K562 (cell line): ENCODE data around the gene KXD1. TPM values are rescaled to one million over a fixed set of nuclear protein-coding genes. Genes with fewer than 3 reads are reported as not detected.
"Not testable (repeated sequence)": the region's sequence is repeated elsewhere in the genome, so short reads cannot be mapped to it uniquely, and the experiment has no call there.

ENCODE experiments used
- ATAC-seq: fragments of 200-7000 bp; cut with Tn5 transposase; 3 replicates; pipeline ENCODE4 v1.9.1; 2020; ENCODE audit warnings: moderate library complexity
- BruUV-seq: library from RNA; stranded (reverse); fragments of 400-500 nt; replicated peaks from 2 replicates; lab custom pipeline; 2021; lab: Mats Ljungman, UMichigan
- CTCF ChIA-PET: fragments of 300-600 bp; formaldehyde crosslinking; extraction: SDS; loops from one replicate; lab custom pipeline; 2021; ENCODE audit warnings: low intra/inter-chr PET ratio; lab: Yijun Ruan, JAX
- POLR2A ChIA-PET: fragments of 300-600, 350-650 bp; sonication (Branson Sonifier 250); formaldehyde crosslinking; extraction: SDS; loops from one replicate; lab custom pipeline; 2021; ENCODE audit warnings: antibody characterized with exemption, inconsistent platforms; lab: Yijun Ruan, JAX
- DNase-seq, 4 experiments: peaks; one replicate each; pipeline versions ENCODE4 v3.0.0 to v3.0.0-alpha.2; 2011 to 2018; ENCODE audit warnings: low spot score in 3 of 4, mixed read lengths in 3 of 4; ENCODE audit errors: extremely low read depth in 1 of 4
- FAIRE-seq: peaks from 2 replicates; lab custom pipeline; 2011; peaks lifted over from hg19 to GRCh38; lab: Jason Lieb, UNC
- H2AFZ ChIP-seq: 2 replicates; pipeline ENCODE4 v1.6.0; 2011; ENCODE audit warnings: low read depth, low read length, control low read depth, inconsistent platforms
- H3K27ac ChIP-seq: fragments of 200-600 bp; 3 replicates; pipeline ENCODE4 v1.8.0; 2011; ENCODE audit warnings: low read depth, mild to moderate bottlenecking, control low read depth, inconsistent platforms, low read length, moderate library complexity, mixed read lengths; ENCODE audit errors: extremely low read depth
- H3K27me3 ChIP-seq, 2 experiments: fragments of 300-600 bp in 1 of 2; 2 replicates in 1 of 2; 3 replicates in 1 of 2; pipeline versions ENCODE4 v1.6.0 to v1.8.0; 2011; ENCODE audit warnings: inconsistent platforms in 2 of 2, low read length in 2 of 2, mild to moderate bottlenecking in 1 of 2, mixed read lengths in 1 of 2, moderate library complexity in 1 of 2; ENCODE audit not compliant: control insufficient read depth in 2 of 2, insufficient read depth in 2 of 2
- H3K36me3 ChIP-seq: fragments of 300-600 bp; 3 replicates; pipeline ENCODE4 v1.8.0; 2011; ENCODE audit warnings: mild to moderate bottlenecking, low read length, inconsistent platforms; ENCODE audit not compliant: control insufficient read depth, insufficient read depth
- H3K4me1 ChIP-seq, 2 experiments: fragments of 200-600 bp in 1 of 2; replicated peaks in 1 of 2; 2 replicates in 1 of 2; 3 replicates in 1 of 2; pipeline versions ENCODE4 v1.5.1 to v1.8.0; 2011; ENCODE audit warnings: inconsistent platforms in 2 of 2, low read length in 2 of 2, mild to moderate bottlenecking in 1 of 2, mixed read lengths in 1 of 2, moderate library complexity in 1 of 2; ENCODE audit not compliant: control insufficient read depth in 2 of 2, insufficient read depth in 2 of 2
- H3K4me2 ChIP-seq: 2 replicates; pipeline ENCODE4 v1.6.1; 2011; ENCODE audit warnings: low read length, control low read depth, inconsistent platforms, mixed read lengths; ENCODE audit not compliant: insufficient read depth
- H3K4me3 ChIP-seq: fragments of 200-600 bp; sonication (generic), shearing (Covaris generic); 2 replicates; pipeline ENCODE4 v1.5.1; 2016; ENCODE audit warnings: control low read depth, inconsistent platforms
- H3K79me2 ChIP-seq: fragments of 200-600 bp; 3 replicates; pipeline ENCODE4 v1.8.0; 2011; ENCODE audit warnings: low read length, inconsistent platforms; ENCODE audit not compliant: control insufficient read depth, insufficient read depth
- H3K9ac ChIP-seq, 2 experiments: 2 replicates each; pipeline versions ENCODE4 v1.6.0 to v1.6.1; 2011; ENCODE audit warnings: low read depth in 2 of 2, low read length in 2 of 2, control low read depth in 1 of 2, inconsistent platforms in 1 of 2, mild to moderate bottlenecking in 1 of 2, mixed read lengths in 1 of 2; ENCODE audit not compliant: insufficient read depth in 1 of 2
- H3K9me1 ChIP-seq: one replicate; pipeline ENCODE4 v1.6.0; 2011; ENCODE audit warnings: inconsistent platforms, mild to moderate bottlenecking, low read length, moderate library complexity; ENCODE audit not compliant: control insufficient read depth, insufficient read depth
- H3K9me3 ChIP-seq: replicated peaks from 2 replicates; pipeline ENCODE4 v1.5.1; 2011; ENCODE audit warnings: low read depth, low read length, inconsistent platforms; ENCODE audit not compliant: control insufficient read depth, insufficient read depth
- H4K20me1 ChIP-seq: replicated peaks from 2 replicates; pipeline ENCODE4 v1.6.1; 2011; ENCODE audit warnings: low read length, inconsistent platforms, mixed read lengths; ENCODE audit not compliant: control insufficient read depth, insufficient read depth
- POLR2G ChIP-seq: fragments of 200-400 bp; formaldehyde crosslinking; IDR thresholded peaks from 2 replicates; pipeline ENCODE4 v1.6.1; 2017; ENCODE audit warnings: low read depth, mild to moderate bottlenecking, antibody characterized with exemption, low read length, moderate library complexity
- RBFOX2 ChIP-seq: fragments of 200-400 bp; formaldehyde crosslinking; IDR thresholded peaks from 2 replicates; pipeline ENCODE4 v1.6.1; 2017; ENCODE audit warnings: low read depth, mild to moderate bottlenecking, low read length, moderate library complexity
- RCOR1 ChIP-seq, 2 experiments: IDR thresholded peaks; 2 replicates each; pipeline ENCODE4 v1.6.1; 2012; ENCODE audit warnings: low read depth in 2 of 2, low read length in 2 of 2, borderline replicate concordance in 1 of 2, improper control_type of control experiment in 1 of 2
- ZNF121 ChIP-seq: sonication (generic); formaldehyde crosslinking; conservative IDR thresholded peaks from 2 replicates; pipeline ENCODE4 v1.8.0; 2022; ENCODE audit warnings: missing genetic modification reagents
- WGBS: fragments of 100-300 bp; shearing (Covaris generic); methylation state at CpG from one replicate; pipeline ENCODE4 v1.1.6; 2016; ENCODE audit warnings: low coverage, mixed read lengths; ENCODE audit not compliant: insufficient coverage; ENCODE audit errors: missing lambda C conversion rate; 5-methylcytosine and 5-hydroxymethylcytosine counted together
- in situ Hi-C: fragments of 300-500 bp; cut with MboI; formaldehyde crosslinking; loops from 4 replicates; pipeline ENCODE4 v1.15.0; 2018; ENCODE audit warnings: inconsistent platforms, mixed read lengths
- intact Hi-C: fragments of 100-400 bp; cut with micrococcal nuclease; formaldehyde crosslinking; loops from 2 replicates; pipeline ENCODE4 v1.14.2; 2022
- polyA plus RNA-seq, 8 experiments: library from polyadenylated mRNA; depleted of rRNA in 4 of 8; stranded (reverse) in 5 of 8; unstranded in 3 of 8; fragments of >200 nt; fragmentation: Nextera tagmentation in 2 of 8; fragmentation: Illumina TruSeq in 1 of 8; extraction: Ambion mirVana in 2 of 8; extraction: Trizol in 1 of 8; gene quantifications; 2 replicates each; pipeline versions ENCODE4 v1.2.1 to v1.2.3, GENCODE V29; 2011 to 2014; ENCODE audit warnings: inconsistent platforms in 1 of 8, missing spikeins in 1 of 8
- total RNA-seq, 7 experiments: library from RNA; depleted of rRNA in 6 of 7; stranded (reverse); fragments of >200 nt in 6 of 7; fragmentation: Illumina TruSeq in 2 of 7; extraction: Trizol in 2 of 7; gene quantifications; 2 replicates each; pipeline versions ENCODE4 v1.2.1 to v1.2.3, GENCODE V29; 2011 to 2021; ENCODE audit warnings: low replicate concordance in 1 of 7

The KXD1 gene
- total and polyA plus RNA-seq, 9 of the 15 experiments (the other 6 are each of a cell fraction or from before 2014, with no cell fraction given), result 21.9 to 210 (median 118) TPM

DNA sequence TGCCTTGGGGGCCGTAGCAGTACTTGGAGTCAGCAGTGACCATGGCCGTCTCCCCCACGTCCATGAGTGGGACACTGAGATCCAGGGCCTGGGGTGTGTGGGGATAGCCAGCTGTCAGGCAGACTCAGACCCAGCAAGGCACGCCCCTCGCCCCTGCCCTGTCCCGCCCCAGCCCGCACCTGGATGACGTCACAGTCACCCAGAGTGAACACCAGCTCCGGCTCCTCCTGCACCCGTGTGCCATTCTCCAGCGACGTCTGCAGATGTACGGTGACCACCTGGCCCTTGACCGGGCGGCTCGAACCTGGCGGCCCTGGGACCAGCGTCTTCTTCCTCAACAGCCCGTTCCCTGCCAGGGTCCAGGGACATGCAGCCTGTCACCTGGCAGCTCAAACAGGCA lies 18.3 kb upstream of the KXD1 start:
- Histone ChIP-seq H3K4me1 (peaks cover 9 to 30% of the 10 kb centered on the region in 2 experiments), H3K79me2 (peaks cover 21% of the 10 kb centered on the region), H4K20me1 (peaks cover 2% of the 10 kb centered on the region; the same call in 1 of the 2 replicates), H3K9me1 (no peaks in the 10 kb centered on the region), H3K27me3 (no peaks in the 10 kb centered on the region), H3K9me3 (no peaks in the 10 kb centered on the region), H3K4me3 (no peak overlapping the region), H3K27ac (no peak overlapping the region), H2AFZ (no peak overlapping the region), H3K9ac (peak overlapping the region in 1 of 2 experiments; percentile 48; a peak in 2 of 4 replicates), H3K4me2 (no peak overlapping the region), H3K36me3 (peaks cover 64% of the 10 kb centered on the region)
- BruUV-seq, result no TSS peak
- POLR2A ChIA-PET, result interaction anchor here (0.5 to 1.8 kb wide), 2 partner anchors 32 to 272 kb away, joined by 3 to 4 read pairs; partner anchors contain the start of gene UBA52
- TF ChIP-seq POLR2G, result peak; percentile 64
- peak; percentile 57 for TF ChIP-seq RBFOX2
- no peak for TF ChIP-seq RCOR1 (IDR thresholded peaks at IDR 0.05; ENCODE audit: borderline replicate concordance in 1 of 2, low read depth in 2 of 2, low read length in 2 of 2)
- WGBS, result 97% methylated on average over 16 of the region's 19 CpGs
- in situ Hi-C loops (no loop called here), intact Hi-C loops (no loop called here)
- CTCF ChIA-PET, result no interaction called here
- FAIRE-seq, result no peak
- ATAC-seq, result no peak
- peak in 1 of 4 experiments; percentile 7 for DNase-seq

DNA sequence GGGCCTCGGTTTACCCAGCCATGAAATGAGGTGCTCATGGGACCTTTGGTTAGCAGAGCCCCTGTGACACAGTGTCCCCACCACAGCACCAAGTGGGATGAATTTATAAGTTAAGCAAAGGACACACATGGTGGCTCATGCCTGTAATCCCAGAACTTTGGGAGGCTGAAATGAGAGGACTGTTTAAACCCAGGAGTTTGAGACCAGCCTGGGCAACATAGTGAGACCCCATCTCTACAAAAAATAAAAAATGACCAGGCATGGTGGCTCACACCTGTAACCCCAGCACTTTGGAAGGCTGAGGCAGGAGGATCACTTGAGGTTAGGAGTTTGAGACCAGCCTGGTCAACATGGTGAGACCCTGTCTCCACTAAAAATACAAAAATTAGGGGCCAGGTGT lies 17.5 kb upstream of the KXD1 start:
- peaks cover 21% of the 10 kb centered on the region for H3K79me2 ChIP-seq
- DNase-seq, FAIRE-seq, in situ Hi-C loops, H3K4me3 ChIP-seq, H3K9me1 ChIP-seq, H3K27ac ChIP-seq, H2AFZ ChIP-seq, H3K4me2 ChIP-seq, H3K9me3 ChIP-seq, H3K27me3 ChIP-seq, ATAC-seq, BruUV-seq, CTCF ChIA-PET, H4K20me1 ChIP-seq, H3K9ac ChIP-seq: not testable (repeated sequence)
- intact Hi-C loops, result loop anchor here (5.0 kb wide), 1 partner anchor 137 kb away; no protein-coding TSS in a partner anchor
- H3K36me3 ChIP-seq, result peaks cover 61% of the 10 kb centered on the region
- WGBS, result 91% methylated on average over 1 of the region's 1 CpG
- H3K4me1 ChIP-seq, result peaks cover 17 to 37% of the 10 kb centered on the region in 2 experiments
- TF ChIP-seq ZNF121, result peak; percentile 81
- POLR2A ChIA-PET, result interaction anchor here (0.5 kb wide), 1 partner anchor 271 kb away, joined by 3 read pairs; no protein-coding TSS in a partner anchor
